Ramos (cell line): ENCODE data around the gene EGR2.

ENCODE experiments used
- in situ Hi-C: fragments of 300-500 bp; cut with MboI; formaldehyde crosslinking; loops from one replicate; pipeline ENCODE4 v1.14.3; 2022; ENCODE audit warnings: low sequenced_read_pairs; ENCODE audit not compliant: unreplicated experiment

EGR2 gene

GRCh38 chr10:62816331-62817120 lies at the start of gene EGR2:
Gene EGR2, minus strand, starts transcription at chr10:62816366. Its CDS starts 337 bp downstream, at chr10:62816029.
- in situ Hi-C loops = no loop called here

GRCh38 chr10:62862447-62862846 lies 46.3 kb upstream of the EGR2 start:
- in situ Hi-C loops = no loop called here

GRCh38 chr10:62861507-62861906 lies 45.3 kb upstream of the EGR2 start:
- in situ Hi-C loops = no loop called here

GRCh38 chr10:62860946-62861345 lies 44.8 kb upstream of the EGR2 start:
- in situ Hi-C loops = no loop called here

GRCh38 chr10:62858364-62858763 lies 42.2 kb upstream of the EGR2 start:
- in situ Hi-C loops = no loop called here

GRCh38 chr10:62856021-62856420 lies 39.9 kb upstream of the EGR2 start:
- in situ Hi-C loops = no loop called here

GRCh38 chr10:62853710-62854109 lies 37.5 kb upstream of the EGR2 start:
- in situ Hi-C loops = no loop called here

- in situ Hi-C loops = no loop called here
Measured at GRCh38 chr10:62852961-62853702, 37.0 kb upstream of the EGR2 start.

- in situ Hi-C loops = no loop called here
Measured at GRCh38 chr10:62851442-62851841, 35.3 kb upstream of the EGR2 start.

GRCh38 chr10:62850646-62851045 lies 34.5 kb upstream of the EGR2 start:
- in situ Hi-C loops = no loop called here

- in situ Hi-C loops = loop anchor here (10.0 kb wide), 1 partner anchor 307 kb away; no protein-coding TSS in a partner anchor
Measured at GRCh38 chr10:62847433-62847832, 31.3 kb upstream of the EGR2 start.

- in situ Hi-C loops = loop anchor here (10.0 kb wide), 1 partner anchor 310 kb away; no protein-coding TSS in a partner anchor
Measured at GRCh38 chr10:62844280-62845011, 28.3 kb upstream of the EGR2 start.

- in situ Hi-C loops = loop anchor here (10.0 kb wide), 1 partner anchor 311 kb away; no protein-coding TSS in a partner anchor
Measured at GRCh38 chr10:62843600-62843999, 27.4 kb upstream of the EGR2 start.

GRCh38 chr10:62842983-62843382 lies 26.8 kb upstream of the EGR2 start:
- in situ Hi-C loops = loop anchor here (10.0 kb wide), 1 partner anchor 312 kb away; no protein-coding TSS in a partner anchor

GRCh38 chr10:62839590-62839989 lies 23.4 kb upstream of the EGR2 start:
- in situ Hi-C loops = no loop called here

- in situ Hi-C loops = no loop called here
Measured at GRCh38 chr10:62831346-62831745, 15.2 kb upstream of the EGR2 start.

GRCh38 chr10:62830679-62831078 lies 14.5 kb upstream of the EGR2 start:
- in situ Hi-C loops = no loop called here

GRCh38 chr10:62829622-62830021 lies 13.5 kb upstream of the EGR2 start:
- in situ Hi-C loops = no loop called here

GRCh38 chr10:62826273-62826672 lies 10.1 kb upstream of the EGR2 start:
- in situ Hi-C loops = no loop called here

GRCh38 chr10:62820586-62820985 lies 4.4 kb upstream of the EGR2 start:
- in situ Hi-C loops = no loop called here
